Keratinocyte (primary cell): ENCODE data around the gene AFTPH. TPM values are rescaled to one million over a fixed set of nuclear protein-coding genes. Genes with fewer than 3 reads are reported as not detected.

Experiments
- DNase-seq: peaks from one replicate; pipeline ENCODE4 v3.0.0-alpha.2; 2011; ENCODE audit warnings: low read depth, missing footprints, low spot score
- FAIRE-seq: peaks from 2 replicates; lab custom pipeline; 2011; peaks lifted over from hg19 to GRCh38; lab: Jason Lieb, UNC
- H2AFZ ChIP-seq: 2 replicates; pipeline ENCODE4 v1.6.0; 2012; ENCODE audit warnings: low read length, control low read depth, inconsistent platforms; ENCODE audit not compliant: control insufficient read depth
- H3K27ac ChIP-seq: 2 replicates; pipeline ENCODE4 v1.5.1; 2011; ENCODE audit warnings: low read length; ENCODE audit not compliant: control insufficient read depth, insufficient read depth
- H3K27me3 ChIP-seq: 3 replicates; pipeline ENCODE4 v1.6.0; 2011; ENCODE audit warnings: low read length; ENCODE audit not compliant: control insufficient read depth, insufficient read depth; ENCODE audit errors: extremely low read depth
- H3K36me3 ChIP-seq, 2 experiments: 2 replicates in 1 of 2; 3 replicates in 1 of 2; pipeline ENCODE4 v1.5.1; 2011; ENCODE audit warnings: low read length in 2 of 2, mild to moderate bottlenecking in 1 of 2; ENCODE audit not compliant: control insufficient read depth in 2 of 2, insufficient read depth in 2 of 2; ENCODE audit errors: extremely low read depth in 1 of 2
- H3K4me1 ChIP-seq: 3 replicates; pipeline ENCODE4 v1.5.1; 2011; ENCODE audit warnings: low read length; ENCODE audit not compliant: control insufficient read depth, insufficient read depth; ENCODE audit errors: extremely low read depth
- H3K4me2 ChIP-seq: 3 replicates; pipeline ENCODE4 v1.6.0; 2011; ENCODE audit warnings: low read depth, low read length; ENCODE audit not compliant: control insufficient read depth, insufficient read depth; ENCODE audit errors: extremely low read depth
- H3K4me3 ChIP-seq, 3 experiments: fragments of 200-600 bp in 1 of 3; sonication (generic) in 1 of 3; 2 replicates in 2 of 3; 3 replicates in 1 of 3; pipeline ENCODE4 v1.5.1; 2011 to 2016; ENCODE audit warnings: low read length in 3 of 3, mild to moderate bottlenecking in 3 of 3, control low read depth in 2 of 3, inconsistent platforms in 1 of 3, low read depth in 1 of 3, mixed read lengths in 1 of 3, mixed run types in 1 of 3, moderate library complexity in 1 of 3; ENCODE audit not compliant: control insufficient read depth in 2 of 3, insufficient read depth in 2 of 3; ENCODE audit errors: extremely low read depth in 1 of 3
- H3K79me2 ChIP-seq: 2 replicates; pipeline ENCODE4 v1.6.0; 2012; ENCODE audit warnings: low read length; ENCODE audit not compliant: control insufficient read depth, insufficient read depth
- H3K9ac ChIP-seq: 3 replicates; pipeline ENCODE4 v1.6.0; 2011; ENCODE audit warnings: low read length; ENCODE audit not compliant: control insufficient read depth, insufficient read depth; ENCODE audit errors: extremely low read depth
- H3K9me1 ChIP-seq: 3 replicates; pipeline ENCODE4 v1.6.0; 2011; ENCODE audit warnings: low read length; ENCODE audit not compliant: control insufficient read depth, insufficient read depth; ENCODE audit errors: extremely low read depth
- H3K9me3 ChIP-seq: 2 replicates; pipeline ENCODE4 v1.5.1; 2012; ENCODE audit warnings: low read depth, low read length; ENCODE audit not compliant: control insufficient read depth
- H4K20me1 ChIP-seq: 3 replicates; pipeline ENCODE4 v1.6.0; 2011; ENCODE audit warnings: low read length; ENCODE audit not compliant: control insufficient read depth, insufficient read depth; ENCODE audit errors: extremely low read depth
- EZH2 ChIP-seq: IDR thresholded peaks from one replicate; pipeline ENCODE4 v1.6.1; 2012; ENCODE audit warnings: inconsistent platforms, mild to moderate bottlenecking, low read length, moderate library complexity
- dilution Hi-C: fragments of 300-500 bp; cut with MboI; formaldehyde crosslinking; loops from one replicate; pipeline ENCODE4 v1.7.0; 2020; ENCODE audit warnings: low sequenced_read_pairs; ENCODE audit not compliant: extremely low pct_ligation_motif_present
- polyA plus RNA-seq, 5 experiments: library from polyadenylated mRNA; depleted of rRNA in 3 of 5; stranded (reverse) in 3 of 5; stranded (forward) in 1 of 5; unstranded in 1 of 5; fragments of >200 nt; gene quantifications; 1 replicate in 1 of 5; 2 replicates in 3 of 5; 3 replicates in 1 of 5; pipeline versions ENCODE4 v1.2.1 to v1.2.3, GENCODE V29; 2011 to 2012; ENCODE audit warnings: missing spikeins in 2 of 5, low read depth in 1 of 5, low replicate concordance in 1 of 5
- TF ChIP-seq, protein P1 (sequence below), 3 experiments: IDR thresholded peaks in 1 of 3; conservative IDR thresholded peaks in 1 of 3; optimal IDR thresholded peaks in 1 of 3; 2 replicates in 2 of 3; 3 replicates in 1 of 3; pipeline versions ENCODE3 to v1.5.1; 2011; ENCODE audit warnings: low read length in 3 of 3, mild to moderate bottlenecking in 3 of 3, moderate library complexity in 2 of 3, control low read depth in 1 of 3, inconsistent platforms in 1 of 3; ENCODE audit not compliant: insufficient read depth in 2 of 3; ENCODE audit errors: extremely low read depth in 1 of 3

AFTPH gene
- polyA plus RNA-seq, 1 donor (not counting 4 experiments of a cell fraction or from before 2014, with no cell fraction given) = 28.3 TPM

GRCh38 chr2:64542071-64543007, 18.2 kb downstream of the AFTPH start:
- H3K27me3 ChIP-seq = no peaks in the 10 kb centered on the region
- FAIRE-seq (no peak), DNase-seq (no peak)
- no peaks in the 10 kb centered on the region for H4K20me1 ChIP-seq
- no peaks in the 10 kb centered on the region for H3K9me1 ChIP-seq
- no peaks in the 10 kb centered on the region for H3K9me3 ChIP-seq
- H3K79me2 ChIP-seq = peaks cover 54% of the 10 kb centered on the region
- H3K4me1 ChIP-seq = peaks cover 29% of the 10 kb centered on the region
- H3K27ac ChIP-seq = no peak overlapping the region
- H3K4me3 ChIP-seq = no peak overlapping the region
- peak overlapping the region; percentile 35 for H3K4me2 ChIP-seq
- H3K9ac ChIP-seq = no peak overlapping the region
- H2AFZ ChIP-seq = no peak overlapping the region
- dilution Hi-C loops = no loop called here
- TF ChIP-seq, protein P1, sequence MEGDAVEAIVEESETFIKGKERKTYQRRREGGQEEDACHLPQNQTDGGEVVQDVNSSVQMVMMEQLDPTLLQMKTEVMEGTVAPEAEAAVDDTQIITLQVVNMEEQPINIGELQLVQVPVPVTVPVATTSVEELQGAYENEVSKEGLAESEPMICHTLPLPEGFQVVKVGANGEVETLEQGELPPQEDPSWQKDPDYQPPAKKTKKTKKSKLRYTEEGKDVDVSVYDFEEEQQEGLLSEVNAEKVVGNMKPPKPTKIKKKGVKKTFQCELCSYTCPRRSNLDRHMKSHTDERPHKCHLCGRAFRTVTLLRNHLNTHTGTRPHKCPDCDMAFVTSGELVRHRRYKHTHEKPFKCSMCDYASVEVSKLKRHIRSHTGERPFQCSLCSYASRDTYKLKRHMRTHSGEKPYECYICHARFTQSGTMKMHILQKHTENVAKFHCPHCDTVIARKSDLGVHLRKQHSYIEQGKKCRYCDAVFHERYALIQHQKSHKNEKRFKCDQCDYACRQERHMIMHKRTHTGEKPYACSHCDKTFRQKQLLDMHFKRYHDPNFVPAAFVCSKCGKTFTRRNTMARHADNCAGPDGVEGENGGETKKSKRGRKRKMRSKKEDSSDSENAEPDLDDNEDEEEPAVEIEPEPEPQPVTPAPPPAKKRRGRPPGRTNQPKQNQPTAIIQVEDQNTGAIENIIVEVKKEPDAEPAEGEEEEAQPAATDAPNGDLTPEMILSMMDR (optimal IDR thresholded peaks at IDR 0.05 in 1 of 3, IDR thresholded peaks at IDR 0.05 in 1 of 3, conservative IDR thresholded peaks at IDR 0.05 in 1 of 3; ENCODE audit: extremely low read depth in 1 of 3, insufficient read depth in 2 of 3, low read length in 3 of 3) = no peak
- no peak for TF ChIP-seq EZH2
- no peaks in the 10 kb centered on the region for H3K36me3 ChIP-seq

- H3K79me2 ChIP-seq = peaks cover 55% of the 10 kb centered on the region
- FAIRE-seq = peak; percentile 20
- dilution Hi-C loops = no loop called here
Observed at GRCh38 chr2:64543008-64543697, 19.0 kb downstream of the AFTPH start.

More at GRCh38 chr2:64543008-64543697, 19.0 kb downstream of the AFTPH start:
- Histone ChIP-seq H3K4me1 (peaks cover 26% of the 10 kb centered on the region), H3K9me1 (no peaks in the 10 kb centered on the region), H3K27me3 (no peaks in the 10 kb centered on the region), H3K4me2 (peak overlapping the region; percentile 35), H3K36me3 (no peaks in the 10 kb centered on the region), H3K9ac (no peak overlapping the region), H3K9me3 (no peaks in the 10 kb centered on the region), H3K4me3 (no peak overlapping the region), H4K20me1 (no peaks in the 10 kb centered on the region), H3K27ac (no peak overlapping the region), H2AFZ (no peak overlapping the region)
- DNase-seq = no peak
- no peak for TF ChIP-seq EZH2
- TF ChIP-seq, protein P1 (optimal IDR thresholded peaks at IDR 0.05 in 1 of 3, IDR thresholded peaks at IDR 0.05 in 1 of 3, conservative IDR thresholded peaks at IDR 0.05 in 1 of 3; ENCODE audit: extremely low read depth in 1 of 3, insufficient read depth in 2 of 3, low read length in 3 of 3) = no peak
